ENCODE results near the gene SIVA1. TPM values are rescaled to one million over a fixed set of nuclear protein-coding genes. Genes with fewer than 3 reads are reported as not detected.
A peak's percentile ranks its signal among the peaks of the same experiment; 100 is the strongest.

The SIVA1 gene
- total RNA-seq, 1 donor from 2014 or later, result 54.4 TPM

DNA sequence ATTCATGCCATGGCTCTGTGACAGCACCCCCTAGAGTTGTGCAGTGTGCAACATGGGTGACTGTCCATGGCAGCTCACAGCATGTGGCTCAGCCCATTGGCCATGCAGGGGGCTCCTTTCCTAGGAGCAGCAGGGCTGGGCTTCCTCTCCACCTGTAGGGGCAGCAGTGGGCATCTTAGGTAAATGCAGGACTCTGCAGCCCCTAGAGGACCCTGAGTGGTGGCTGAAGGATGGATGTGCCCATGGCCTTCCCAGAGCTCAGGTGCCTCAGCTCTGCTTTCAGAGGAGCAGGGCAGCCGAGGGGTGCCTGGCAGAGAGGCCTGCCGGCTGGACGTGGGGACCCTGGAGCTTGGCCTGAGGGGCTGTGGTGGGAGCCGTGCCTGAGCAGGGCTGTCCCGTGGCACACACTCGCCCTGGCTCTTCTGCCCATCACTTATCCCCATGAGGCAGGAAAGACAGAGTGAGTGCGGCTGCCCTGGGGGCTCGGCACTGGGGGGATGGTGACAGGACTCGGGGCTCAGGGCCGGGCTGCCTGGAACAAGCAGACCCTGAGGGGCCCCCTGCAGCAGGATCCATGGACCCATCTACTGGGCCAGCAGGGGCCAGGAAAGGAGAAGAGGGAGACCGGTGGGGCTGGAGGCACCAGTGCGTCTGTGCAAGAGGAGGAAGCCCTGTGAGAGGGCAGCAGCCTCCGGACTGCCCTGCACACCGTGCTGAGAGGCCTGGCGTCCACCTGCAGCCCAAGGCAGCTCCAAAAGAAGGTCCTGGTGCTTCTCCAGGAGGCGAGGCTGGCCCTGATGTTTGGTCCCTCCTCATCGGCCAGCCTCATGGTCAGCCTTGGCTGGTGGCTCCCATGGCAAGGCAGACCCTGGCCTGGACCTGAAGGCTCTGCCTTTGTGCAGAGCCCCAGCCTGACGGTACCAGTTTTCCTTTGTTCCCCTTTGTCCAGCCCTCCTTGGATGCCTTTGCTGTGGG lies 21.3 kb upstream of the SIVA1 start:
- DNase-seq (ENCODE audit: missing footprints) (no peak), ATAC-seq (no peak)
- intact Hi-C loops (cut with DNase I), result no loop called here

DNA sequence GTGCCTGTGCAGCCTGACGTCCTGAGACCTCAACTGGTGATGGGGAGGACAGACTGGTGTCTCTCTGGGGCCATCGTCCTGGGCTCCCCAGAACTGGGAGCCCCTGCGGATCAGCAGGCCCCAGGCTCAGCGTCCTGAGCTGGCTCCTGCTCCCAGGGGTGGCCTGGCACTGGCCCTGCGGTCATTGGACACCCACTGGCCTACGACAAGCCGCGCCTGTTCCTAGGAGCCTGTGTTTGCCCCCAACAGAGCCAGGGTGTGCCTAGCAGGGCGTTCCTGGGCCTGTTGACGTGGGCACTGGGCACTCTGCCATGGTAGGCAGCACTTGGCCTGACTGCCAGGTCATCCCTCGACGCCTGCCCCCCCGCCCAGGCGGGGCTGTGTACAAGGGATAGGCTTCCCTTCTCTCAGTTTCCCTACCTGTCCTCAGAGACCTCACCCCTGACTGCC lies 20.6 kb upstream of the SIVA1 start:
- DNase-seq (ENCODE audit: missing footprints) (peak; percentile 87), ATAC-seq (peak; percentile 72)
- intact Hi-C loops (cut with DNase I), result no loop called here

DNA sequence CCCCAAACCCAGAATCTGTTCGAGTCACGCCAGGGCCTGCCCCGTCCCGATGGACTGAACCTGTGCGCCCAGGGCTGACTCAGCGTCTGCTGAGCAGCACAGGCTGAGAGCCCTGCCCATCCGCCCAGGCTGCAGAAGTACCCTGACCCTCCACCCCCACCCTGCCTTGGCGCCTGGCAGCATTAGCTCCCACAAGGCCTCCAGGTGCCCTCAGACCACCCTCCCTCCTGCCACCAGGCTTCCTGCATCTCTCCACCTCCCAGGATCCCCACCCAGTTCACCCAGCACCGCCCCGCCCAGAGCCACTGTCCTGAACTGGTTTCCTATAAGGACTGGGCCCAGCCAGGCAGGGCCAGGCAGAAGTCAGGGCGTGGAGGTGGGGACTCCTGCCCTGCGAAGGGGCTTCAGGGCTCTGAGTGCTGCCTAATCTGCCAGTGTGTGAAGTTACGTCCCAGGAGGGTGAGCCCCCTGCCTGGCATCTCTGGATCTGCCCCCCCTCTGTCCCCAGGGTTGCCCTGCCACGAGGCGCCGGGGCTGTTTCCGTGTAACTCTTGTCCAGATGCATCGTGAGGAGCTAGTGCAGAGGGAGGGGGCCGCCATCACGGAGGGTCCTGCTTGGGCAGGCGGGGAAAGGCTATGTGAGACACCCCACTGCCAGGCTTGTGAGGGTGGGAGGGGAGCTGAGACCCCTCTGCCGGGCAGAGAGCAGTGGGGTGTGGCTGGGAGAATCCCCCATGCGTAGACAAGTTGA lies 19.8 kb upstream of the SIVA1 start:
- no peak for DNase-seq (ENCODE audit: missing footprints)
- no peak for ATAC-seq
- intact Hi-C loops (cut with DNase I), result no loop called here

DNA sequence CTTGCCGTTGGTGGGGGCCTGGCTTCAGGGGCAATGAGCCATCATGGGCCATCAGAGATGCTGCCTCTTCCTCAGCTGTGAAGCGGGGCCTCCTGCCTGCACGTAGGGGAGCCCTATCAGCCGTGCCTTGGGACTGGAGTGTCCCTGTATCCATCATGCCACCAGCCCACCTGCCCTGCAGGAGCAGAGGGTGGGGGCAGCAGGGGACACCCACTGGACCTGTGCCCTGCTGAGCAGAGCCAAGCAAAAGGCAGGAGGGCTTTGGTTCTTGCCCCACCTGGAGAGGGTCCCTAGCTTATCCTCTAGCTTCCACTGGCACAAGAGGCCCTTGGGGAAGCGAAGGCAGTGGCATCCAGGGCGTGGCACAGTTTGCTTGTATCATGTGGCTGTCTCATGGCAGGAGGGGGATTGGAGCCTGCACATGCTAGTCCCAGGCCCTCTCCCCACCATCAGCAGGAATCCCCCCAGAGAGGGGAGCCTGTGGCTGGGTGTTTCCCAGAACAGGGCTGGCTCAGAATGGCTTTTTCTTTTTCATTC lies 18.8 kb upstream of the SIVA1 start:
- intact Hi-C loops (cut with DNase I), result no loop called here
- DNase-seq (ENCODE audit: missing footprints) (no peak), ATAC-seq (no peak)

DNA sequence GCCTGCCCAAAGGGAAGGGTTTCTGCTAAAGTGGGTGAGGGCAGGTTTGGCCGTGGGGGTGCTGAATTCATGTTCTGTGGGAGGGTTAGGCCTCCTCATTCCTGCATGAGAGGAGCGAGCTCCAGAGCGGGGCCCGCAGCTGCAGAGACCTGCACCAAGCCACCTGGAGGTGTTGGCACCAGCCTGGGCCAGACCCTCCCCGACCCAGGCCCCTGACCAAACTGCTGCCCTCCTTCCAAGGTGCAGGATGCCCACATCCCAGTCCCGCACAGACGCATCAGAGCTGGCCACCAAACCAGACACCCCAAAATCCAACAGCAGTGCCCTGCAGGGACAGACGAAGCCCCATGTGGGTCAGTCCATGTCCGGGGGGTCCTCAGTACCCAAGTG lies 18.4 kb upstream of the SIVA1 start:
- DNase-seq (ENCODE audit: missing footprints) (no peak), ATAC-seq (no peak)
- intact Hi-C loops (cut with DNase I), result no loop called here

DNA sequence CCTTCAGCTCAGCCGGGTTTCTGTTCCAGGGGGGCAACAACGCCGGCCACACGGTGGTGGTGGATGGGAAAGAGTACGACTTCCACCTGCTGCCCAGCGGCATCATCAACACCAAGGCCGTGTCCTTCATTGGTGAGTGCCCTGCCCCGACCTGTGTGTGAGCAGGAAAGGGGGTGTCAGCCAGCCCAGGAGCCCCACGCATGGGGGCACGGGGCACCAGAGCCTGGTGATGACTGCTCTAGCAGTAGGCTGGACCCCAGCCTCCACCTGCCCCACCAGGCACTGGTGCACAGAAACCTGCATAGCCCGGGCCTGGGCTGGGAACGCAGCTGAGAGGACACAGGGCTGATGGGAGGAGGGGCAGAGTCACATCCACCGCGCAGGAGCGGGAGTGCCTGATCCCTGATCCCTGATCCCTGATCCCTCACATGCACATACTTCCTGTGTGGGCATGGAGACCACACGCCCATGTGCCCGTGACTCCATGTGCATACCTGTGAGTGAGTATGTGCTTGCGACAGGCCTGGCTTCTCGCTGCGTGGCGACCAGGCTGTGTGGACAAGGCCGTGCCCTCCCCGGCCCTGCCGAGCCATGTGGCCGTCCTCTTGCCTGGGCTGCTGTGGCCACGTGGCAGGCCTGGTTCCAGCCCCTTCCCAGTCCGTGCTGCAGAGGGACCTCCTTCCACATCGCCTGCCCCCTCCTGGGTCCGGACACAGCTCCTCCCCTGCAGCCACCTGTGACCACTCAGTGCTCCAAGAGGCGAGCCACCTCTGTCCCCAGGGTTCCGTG lies 17.8 kb upstream of the SIVA1 start:
- DNase-seq (ENCODE audit: missing footprints) (no peak), ATAC-seq (peak; percentile 13)
- intact Hi-C loops (cut with DNase I), result no loop called here

DNA sequence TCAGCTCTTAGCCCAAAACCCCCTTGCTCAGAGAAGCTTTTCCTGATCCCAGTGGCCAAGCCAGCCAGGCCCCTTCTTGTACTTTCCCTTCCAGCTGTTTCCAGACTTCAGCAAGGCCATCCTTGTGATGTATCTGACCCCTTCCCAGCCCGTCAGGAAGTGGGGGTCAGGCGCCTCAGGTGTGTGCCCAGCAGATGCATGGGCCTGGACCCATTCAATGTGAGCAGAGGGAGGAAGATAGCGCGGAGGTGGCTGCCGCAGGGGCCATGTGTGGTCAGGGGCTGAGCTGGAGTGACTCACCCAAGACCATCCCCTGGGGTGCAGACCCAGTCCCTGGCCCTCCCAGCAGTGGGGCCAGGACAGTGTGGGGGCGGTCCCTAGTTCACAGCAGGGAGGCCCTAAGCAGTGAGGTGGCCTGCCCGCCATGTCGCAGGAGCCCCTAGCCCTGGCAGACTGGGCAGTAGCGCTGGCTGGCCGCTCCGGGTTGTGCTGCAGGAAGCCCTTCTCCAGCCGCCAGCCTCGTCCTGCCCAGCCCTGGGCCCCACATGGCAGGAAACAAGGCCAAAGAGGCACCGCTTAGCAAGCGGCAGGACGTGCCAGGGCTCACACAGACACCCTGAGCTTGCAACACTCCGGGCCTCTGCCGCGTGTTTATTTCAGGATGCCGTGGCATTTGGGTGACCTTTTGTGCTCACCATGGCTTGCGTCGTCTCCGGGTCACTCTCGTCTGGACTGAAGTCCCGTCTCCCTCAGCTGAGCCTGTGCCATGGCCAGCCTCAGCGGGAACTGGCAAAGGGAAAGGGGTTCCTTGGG lies 16.9 kb upstream of the SIVA1 start:
- intact Hi-C loops (cut with DNase I), result no loop called here
- ATAC-seq (peak; percentile 76), DNase-seq (ENCODE audit: missing footprints) (peak; percentile 95)

DNA sequence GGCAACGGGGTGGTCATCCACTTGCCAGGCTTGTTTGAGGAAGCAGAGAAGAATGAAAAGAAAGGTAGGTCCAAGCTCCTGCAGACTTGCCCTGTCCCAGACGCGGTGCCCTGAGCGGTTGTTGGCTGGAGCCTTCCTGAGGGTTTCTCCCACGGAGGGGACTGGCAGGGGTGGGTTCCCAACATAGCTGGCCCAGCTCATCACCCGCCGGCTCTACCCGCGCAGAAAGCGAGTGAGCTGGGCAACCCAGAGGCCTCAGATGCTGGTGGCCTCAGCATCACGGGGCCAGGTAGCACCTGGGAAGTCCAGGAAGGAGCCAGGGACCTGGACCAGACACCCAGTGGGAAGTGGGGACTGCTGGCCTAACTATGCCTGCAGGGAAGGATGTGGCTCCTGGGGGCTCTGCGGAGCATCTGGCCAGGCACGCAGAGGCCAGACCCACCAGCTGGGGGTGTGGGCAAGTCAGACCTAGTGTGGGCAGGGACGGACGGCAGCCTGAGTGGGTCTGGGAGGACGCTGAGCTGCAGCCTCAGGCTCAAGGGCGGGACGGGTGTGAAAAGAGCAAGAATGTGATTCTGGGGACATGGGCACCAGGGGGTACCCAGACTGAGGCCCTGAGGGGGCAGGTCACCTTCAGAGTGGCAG lies 14.4 kb upstream of the SIVA1 start:
- ATAC-seq, result no peak
- intact Hi-C loops (cut with DNase I), result no loop called here
- DNase-seq (ENCODE audit: missing footprints), result no peak

DNA sequence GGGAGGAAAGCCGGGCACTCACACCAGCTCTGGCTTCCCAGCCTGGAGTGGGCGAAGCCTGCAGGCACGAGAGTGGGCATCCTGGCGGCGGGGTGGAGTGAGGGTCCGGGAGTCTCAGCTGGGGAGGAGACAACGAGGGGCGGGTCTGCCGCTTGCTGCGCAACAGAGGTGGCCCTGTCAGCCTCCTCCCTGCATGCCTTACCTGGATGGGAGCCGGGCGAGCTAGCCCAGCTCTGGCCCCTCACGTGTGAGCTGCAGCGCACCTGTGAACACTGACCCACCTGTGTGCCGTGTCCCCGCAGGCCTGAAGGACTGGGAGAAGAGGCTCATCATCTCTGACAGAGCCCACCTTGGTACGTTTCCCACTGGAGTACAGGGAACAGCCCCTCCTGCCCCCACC lies 13.9 kb upstream of the SIVA1 start:
- ATAC-seq (no peak), DNase-seq (ENCODE audit: missing footprints) (no peak)
- intact Hi-C loops (cut with DNase I), result no loop called here

DNA sequence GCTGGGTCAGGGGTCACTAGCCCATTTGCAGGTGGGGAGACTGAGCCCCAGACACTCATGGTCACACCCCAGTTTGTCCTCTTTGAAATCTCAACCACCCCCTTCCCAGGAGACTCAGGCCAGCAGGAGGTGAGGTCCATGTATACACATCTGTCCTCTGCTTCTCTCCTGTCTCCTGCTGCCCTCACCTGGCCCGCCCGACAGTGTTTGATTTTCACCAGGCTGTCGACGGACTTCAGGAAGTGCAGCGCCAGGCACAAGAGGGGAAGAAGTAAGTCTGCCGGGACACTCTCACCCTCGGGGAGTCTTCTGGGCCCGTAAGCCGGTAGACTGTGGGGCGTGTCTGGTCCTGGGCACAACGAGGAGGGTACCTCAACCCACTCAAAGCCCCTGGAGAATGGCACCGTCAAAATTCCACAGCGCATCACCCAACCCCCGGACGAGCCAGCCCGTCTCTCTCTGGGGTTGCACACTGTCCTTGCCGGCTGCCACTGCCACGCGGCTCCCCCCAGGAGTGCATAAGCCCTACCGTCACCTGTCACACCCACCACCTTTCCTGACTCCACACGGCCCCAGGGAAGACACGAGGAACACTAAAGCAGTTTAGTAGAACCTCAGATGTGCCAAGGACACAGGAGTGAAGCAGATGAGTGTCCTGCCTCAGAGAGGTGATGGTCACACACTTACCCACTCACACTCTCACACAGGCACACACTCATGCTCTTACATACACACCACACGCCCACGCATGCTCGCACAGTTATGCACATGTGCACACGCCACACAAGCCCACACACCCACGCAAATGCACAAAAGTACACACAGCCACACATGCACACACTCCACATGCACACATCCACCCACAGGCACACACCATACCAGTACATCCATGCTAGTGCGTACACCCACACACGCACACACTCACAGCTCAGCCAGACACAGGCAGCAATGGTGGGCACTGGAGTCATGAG lies 13.1 kb upstream of the SIVA1 start:
- ATAC-seq (no peak), DNase-seq (ENCODE audit: missing footprints) (no peak)
- intact Hi-C loops (cut with DNase I), result no loop called here

DNA sequence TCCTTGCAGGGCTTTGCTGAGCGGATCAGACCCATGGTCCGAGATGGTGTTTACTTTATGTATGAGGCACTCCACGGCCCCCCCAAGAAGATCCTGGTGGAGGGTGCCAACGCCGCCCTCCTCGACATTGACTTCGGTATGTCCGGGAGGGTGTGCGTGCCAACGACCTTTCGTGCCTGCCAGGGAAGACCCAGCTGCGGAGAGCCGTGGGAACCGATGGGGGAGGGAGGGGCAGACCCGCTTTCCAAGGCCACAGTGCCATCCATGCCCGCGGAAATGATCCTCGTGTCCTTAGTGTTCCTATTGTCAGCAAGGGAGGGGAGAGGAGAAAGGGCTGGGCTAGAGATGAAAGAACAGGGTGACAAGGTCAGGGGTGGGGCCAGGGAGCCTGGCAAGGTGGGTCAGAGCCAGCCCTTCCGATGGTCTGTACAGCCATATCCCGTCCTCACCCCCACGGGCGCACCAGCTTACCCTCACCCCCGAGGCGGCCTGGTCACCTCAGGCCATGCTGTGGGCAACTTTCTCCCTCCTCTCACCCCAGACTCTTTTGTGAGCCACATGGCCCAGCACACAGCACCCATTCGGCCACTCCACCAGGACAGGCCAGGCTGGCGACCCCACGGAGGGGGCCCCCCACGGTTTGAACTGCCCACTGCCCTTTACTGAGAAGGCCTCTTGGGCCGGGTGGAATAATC lies 11.7 kb upstream of the SIVA1 start:
- ATAC-seq (no peak), DNase-seq (ENCODE audit: missing footprints) (peak; percentile 59)
- intact Hi-C loops (cut with DNase I), result no loop called here

DNA sequence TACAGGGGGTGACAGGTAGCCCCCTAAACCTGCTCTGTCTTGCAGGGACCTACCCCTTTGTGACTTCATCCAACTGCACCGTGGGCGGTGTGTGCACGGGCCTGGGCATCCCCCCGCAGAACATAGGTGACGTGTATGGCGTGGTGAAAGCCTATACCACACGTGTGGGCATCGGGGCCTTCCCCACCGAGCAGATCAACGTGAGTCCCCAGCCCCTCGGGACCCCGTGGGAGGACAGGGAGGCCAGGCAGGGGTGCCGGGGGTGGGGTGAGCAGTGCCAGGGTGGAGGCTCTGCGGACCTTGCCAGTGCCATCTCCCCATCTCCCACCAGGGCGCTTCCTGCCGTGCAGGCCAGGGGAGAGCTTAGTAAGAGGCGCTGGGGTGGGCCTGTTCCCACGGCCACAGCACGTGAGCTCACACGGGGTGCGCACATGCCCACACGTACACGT lies 11.1 kb upstream of the SIVA1 start:
- ATAC-seq, result no peak
- intact Hi-C loops (cut with DNase I), result no loop called here
- peak; percentile 57 for DNase-seq (ENCODE audit: missing footprints)

DNA sequence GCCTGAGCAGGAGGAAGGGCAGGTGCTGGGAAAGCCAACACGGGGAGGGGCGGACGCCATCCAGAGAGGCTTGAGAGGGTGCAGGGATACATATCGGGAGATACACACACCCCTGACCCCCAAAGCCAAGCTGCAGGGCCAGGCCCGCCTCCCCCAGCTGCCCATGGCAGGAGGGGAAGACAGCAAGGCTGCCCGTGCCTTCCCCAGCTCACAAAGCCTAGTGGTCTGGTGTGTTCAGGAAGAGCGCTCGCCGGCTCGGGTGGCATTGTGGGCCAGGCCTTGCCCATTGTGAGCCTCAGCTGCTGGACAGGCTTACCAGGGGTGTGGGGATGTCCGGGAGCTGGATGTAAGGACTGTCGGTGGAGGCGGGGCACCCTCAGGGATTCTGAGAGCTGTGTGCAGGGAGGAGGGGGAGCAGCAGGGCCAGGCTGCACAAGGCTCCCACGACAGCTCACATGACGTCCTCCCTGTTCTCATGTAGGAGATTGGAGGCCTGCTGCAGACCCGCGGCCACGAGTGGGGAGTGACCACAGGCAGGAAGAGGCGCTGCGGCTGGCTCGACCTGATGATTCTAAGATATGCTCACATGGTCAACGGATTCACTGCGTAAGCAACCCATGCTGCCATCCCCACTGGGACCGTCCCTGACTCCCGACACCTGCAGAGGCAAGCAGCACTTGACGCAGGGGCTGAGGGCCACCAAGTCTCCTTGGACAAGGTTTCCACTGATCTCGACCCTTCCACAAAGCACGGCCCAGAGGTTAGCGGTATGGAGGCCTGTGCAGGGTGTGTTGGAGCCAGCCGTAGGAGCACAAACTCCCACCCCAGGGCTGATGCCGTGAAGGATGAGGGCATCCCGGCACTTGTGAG lies 10.1 kb upstream of the SIVA1 start:
- intact Hi-C loops (cut with DNase I), result no loop called here
- ATAC-seq (no peak), DNase-seq (ENCODE audit: missing footprints) (peak; percentile 66)

DNA sequence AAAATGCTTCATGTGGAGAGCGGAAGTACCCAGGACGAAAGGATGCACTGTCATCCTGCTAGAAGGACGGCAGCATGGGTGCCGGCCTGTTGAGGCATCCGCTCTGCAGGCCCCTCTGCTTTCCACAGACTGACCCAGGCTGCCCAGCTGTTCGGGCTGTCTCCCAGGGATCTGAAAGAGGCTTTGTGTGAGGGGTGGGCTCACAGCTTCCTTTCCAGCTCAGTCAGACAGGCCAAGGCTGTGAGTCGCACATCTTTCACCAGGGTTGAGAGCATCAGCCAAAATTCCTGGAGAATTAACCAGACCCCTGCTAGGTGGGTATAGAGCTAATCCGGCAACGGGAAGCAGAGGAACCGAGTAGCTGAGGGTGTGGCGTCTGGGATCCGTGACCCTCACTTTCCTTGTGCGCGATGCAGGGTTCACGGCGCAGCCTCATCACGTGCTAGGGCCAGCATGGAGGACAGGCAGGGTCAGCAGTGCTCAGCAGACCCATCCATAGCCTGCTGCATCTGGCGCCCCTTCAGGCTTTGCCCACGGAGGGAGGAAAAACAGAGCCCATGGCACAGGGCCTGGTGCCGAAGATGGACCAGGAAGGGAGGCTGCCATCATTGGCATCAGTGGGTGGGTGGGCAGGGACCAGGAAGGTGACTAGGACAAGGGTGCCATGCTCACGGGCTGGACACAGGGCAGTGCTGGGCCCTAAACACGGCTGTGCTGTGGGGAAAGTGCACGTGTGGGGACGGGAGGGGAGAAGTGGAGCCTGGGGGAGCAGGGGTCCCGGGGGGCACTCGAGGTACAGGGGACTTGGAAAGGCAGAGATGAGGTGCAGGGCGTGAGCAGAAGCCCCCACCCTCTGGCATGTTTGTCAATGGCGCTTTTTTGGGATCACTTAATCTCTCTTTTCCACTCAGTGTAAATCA lies 9.2 kb upstream of the SIVA1 start:
- intact Hi-C loops (cut with DNase I), result no loop called here
- ATAC-seq (no peak), DNase-seq (ENCODE audit: missing footprints) (peak; percentile 67)
